Mammary epithelial cell (primary cell): ENCODE measurements around the gene PRPF19.

Experiments used
- CTCF ChIP-seq, 2 donors: IDR thresholded peaks in 1 of 2; conservative IDR thresholded peaks in 1 of 2; 2 replicates each; pipeline ENCODE4 v1.5.1; 2011 to 2012; ENCODE audit warnings: inconsistent platforms in 2 of 2, low read length in 2 of 2, mild to moderate bottlenecking in 2 of 2, control low read depth in 1 of 2, low read depth in 1 of 2; ENCODE audit not compliant: insufficient read depth in 1 of 2; ENCODE audit errors: extremely low read depth in 1 of 2
- EZH2 ChIP-seq: IDR thresholded peaks from 2 replicates; pipeline ENCODE4 v1.6.1; 2012; ENCODE audit warnings: low read length, inconsistent platforms, borderline replicate concordance

- TF ChIP-seq CTCF (conservative IDR thresholded peaks at IDR 0.05 in 1 of 2, IDR thresholded peaks at IDR 0.05 in 1 of 2; ENCODE audit: extremely low read depth in 1 of 2, insufficient read depth in 1 of 2, low read depth in 1 of 2, low read length in 2 of 2) (no peak), EZH2 (no peak)
These were observed 31.4 kb upstream of the PRPF19 start for GRCh38 chr11:60937811-60938210.
